ENCODE measurements around the gene SLC25A52.

DNA sequence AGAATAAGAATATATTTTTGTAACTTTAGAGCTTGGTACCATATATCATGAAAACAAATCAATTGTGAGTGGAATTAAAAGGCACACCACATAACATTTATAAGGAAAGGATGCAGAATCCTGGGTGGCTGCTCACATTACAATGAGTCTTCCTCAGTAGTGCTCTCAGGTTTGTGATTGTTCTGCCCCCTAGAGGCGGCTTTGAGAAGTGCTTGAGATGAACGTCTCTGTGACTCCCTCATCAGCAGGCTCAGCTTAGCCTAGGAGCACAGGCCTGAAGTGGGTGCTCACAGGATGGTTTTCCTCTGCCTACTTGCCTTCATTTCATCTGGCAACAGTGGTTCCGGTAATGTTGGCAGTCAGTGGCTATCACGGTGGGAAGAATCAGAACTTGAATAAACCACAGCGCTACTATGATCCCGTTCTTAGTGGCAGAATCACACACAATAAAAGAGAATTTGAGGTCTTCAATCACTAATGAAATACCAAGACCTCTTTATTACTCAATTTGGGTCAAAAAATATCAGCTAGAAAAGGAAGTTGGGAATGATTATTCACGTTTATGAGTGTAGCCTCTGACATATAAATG is 38.2 kb downstream of the SLC25A52 start:
- no peak for TF ChIP-seq POLR2A (IDR thresholded peaks at IDR 0.05)
- TF ChIP-seq, protein P1, sequence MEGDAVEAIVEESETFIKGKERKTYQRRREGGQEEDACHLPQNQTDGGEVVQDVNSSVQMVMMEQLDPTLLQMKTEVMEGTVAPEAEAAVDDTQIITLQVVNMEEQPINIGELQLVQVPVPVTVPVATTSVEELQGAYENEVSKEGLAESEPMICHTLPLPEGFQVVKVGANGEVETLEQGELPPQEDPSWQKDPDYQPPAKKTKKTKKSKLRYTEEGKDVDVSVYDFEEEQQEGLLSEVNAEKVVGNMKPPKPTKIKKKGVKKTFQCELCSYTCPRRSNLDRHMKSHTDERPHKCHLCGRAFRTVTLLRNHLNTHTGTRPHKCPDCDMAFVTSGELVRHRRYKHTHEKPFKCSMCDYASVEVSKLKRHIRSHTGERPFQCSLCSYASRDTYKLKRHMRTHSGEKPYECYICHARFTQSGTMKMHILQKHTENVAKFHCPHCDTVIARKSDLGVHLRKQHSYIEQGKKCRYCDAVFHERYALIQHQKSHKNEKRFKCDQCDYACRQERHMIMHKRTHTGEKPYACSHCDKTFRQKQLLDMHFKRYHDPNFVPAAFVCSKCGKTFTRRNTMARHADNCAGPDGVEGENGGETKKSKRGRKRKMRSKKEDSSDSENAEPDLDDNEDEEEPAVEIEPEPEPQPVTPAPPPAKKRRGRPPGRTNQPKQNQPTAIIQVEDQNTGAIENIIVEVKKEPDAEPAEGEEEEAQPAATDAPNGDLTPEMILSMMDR (IDR thresholded peaks at IDR 0.05), result peak; percentile 49 to 88 (median 79)

Measured in testis (tissue), 2 donors.